Stimulated activated CD8-positive, alpha-beta memory T cell treated with anti-CD3 and anti-CD28 coated beads, Interleukin-15, amount 100 ng/mL, for 1 hour (primary cell): ENCODE data around the gene RESP18.
"Not testable (repeated sequence)": the region's sequence is repeated elsewhere in the genome, so short reads cannot be mapped to it uniquely, and the experiment has no call there.

Source experiments
- DNase-seq: peaks from one replicate; pipeline ENCODE4 v3.0.0-alpha.2; 2020; ENCODE audit warnings: low read depth

RESP18 gene

GRCh38 chr2:219325657-219326315, 6.8 kb downstream of the RESP18 start:
- no peak for DNase-seq

- no peak for DNase-seq
These were observed 7.4 kb downstream of the RESP18 start for GRCh38 chr2:219325136-219325535.

GRCh38 chr2:219323434-219323833, 9.1 kb downstream of the RESP18 start:
- DNase-seq, result no peak

- DNase-seq, result no peak
These were observed 17.6 kb downstream of the RESP18 start for GRCh38 chr2:219314804-219315468.

GRCh38 chr2:219312683-219313263, 19.8 kb downstream of the RESP18 start:
- not testable (repeated sequence) for DNase-seq

GRCh38 chr2:219309278-219309677, 23.3 kb downstream of the RESP18 start, which contains the start of gene PTPRN:
Gene PTPRN (minus strand): TSS chr2:219309401. CDS start chr2:219309332, 69 bp downstream.
- no peak for DNase-seq

- peak; percentile 31 for DNase-seq
These were observed 24.1 kb downstream of the RESP18 start for GRCh38 chr2:219308142-219309101.

GRCh38 chr2:219306047-219306446, 26.5 kb downstream of the RESP18 start:
- DNase-seq, result no peak

- DNase-seq, result no peak
These were observed 28.3 kb downstream of the RESP18 start for GRCh38 chr2:219304223-219304622.

GRCh38 chr2:219302412-219302968, 30.1 kb downstream of the RESP18 start:
- DNase-seq, result no peak

GRCh38 chr2:219300022-219300421, 32.5 kb downstream of the RESP18 start:
- DNase-seq, result no peak

GRCh38 chr2:219299372-219299760, 33.2 kb downstream of the RESP18 start:
- DNase-seq, result no peak

GRCh38 chr2:219298759-219299371, 33.7 kb downstream of the RESP18 start:
- DNase-seq, result peak; percentile 86

GRCh38 chr2:219297766-219298456, 34.6 kb downstream of the RESP18 start:
- no peak for DNase-seq

GRCh38 chr2:219296631-219297391, 35.7 kb downstream of the RESP18 start:
- DNase-seq, result no peak

GRCh38 chr2:219296142-219296541, 36.4 kb downstream of the RESP18 start:
- DNase-seq, result no peak

- peak; percentile 70 for DNase-seq
These were observed 37.9 kb downstream of the RESP18 start for GRCh38 chr2:219294356-219295351.

- DNase-seq, result no peak
These were observed 38.8 kb downstream of the RESP18 start for GRCh38 chr2:219293736-219294231.

GRCh38 chr2:219292616-219293015, 39.9 kb downstream of the RESP18 start:
- DNase-seq, result no peak
